Activated CD8-positive, alpha-beta memory T cell treated with anti-CD3 and anti-CD28 coated beads for 48 hours (primary cell): ENCODE results near the gene MB.
"Not testable (repeated sequence)": the region's sequence is repeated elsewhere in the genome, so short reads cannot be mapped to it uniquely, and the experiment has no call there.

ENCODE experiments used
- DNase-seq, 3 experiments: peaks; one replicate each; pipeline ENCODE4 v3.0.0-alpha.2; 2020; ENCODE audit warnings: low read depth in 2 of 3, low spot score in 2 of 3

The MB gene

DNA sequence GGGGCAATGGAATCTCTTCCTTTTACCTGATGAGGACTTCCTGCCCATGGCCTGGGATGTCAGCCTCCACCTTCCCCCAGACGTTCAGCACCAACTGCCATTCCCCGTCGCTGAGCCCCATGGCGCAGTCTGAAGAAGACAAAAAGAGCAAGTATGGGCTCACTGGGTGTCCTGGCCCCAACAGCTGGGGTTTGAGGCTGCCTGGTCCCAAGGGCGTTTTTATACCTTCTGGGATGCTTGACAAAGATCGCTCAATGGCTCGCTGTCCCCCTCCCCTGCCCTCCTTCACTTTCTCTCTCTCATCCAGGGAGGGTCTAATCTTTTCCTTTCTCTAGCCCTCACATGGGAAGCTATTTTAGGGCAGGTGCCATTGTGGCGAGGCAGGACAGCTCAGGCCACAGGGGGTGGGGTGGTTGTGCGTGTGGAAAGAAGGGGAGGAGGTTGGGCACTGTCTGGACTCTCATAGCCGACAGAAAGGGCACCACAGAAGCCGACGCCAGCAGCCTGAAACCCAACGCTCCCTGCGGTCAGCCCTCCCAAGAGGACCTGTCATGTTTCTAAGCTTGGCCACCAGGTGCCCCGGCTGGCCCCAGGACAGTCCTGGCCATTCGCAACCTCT, at the start of gene MB:
Gene MB (minus strand): TSS at position 193 of the 619 bp plus-strand sequence. CDS start 72 bp downstream, at position 121.
- DNase-seq, result no peak

DNA sequence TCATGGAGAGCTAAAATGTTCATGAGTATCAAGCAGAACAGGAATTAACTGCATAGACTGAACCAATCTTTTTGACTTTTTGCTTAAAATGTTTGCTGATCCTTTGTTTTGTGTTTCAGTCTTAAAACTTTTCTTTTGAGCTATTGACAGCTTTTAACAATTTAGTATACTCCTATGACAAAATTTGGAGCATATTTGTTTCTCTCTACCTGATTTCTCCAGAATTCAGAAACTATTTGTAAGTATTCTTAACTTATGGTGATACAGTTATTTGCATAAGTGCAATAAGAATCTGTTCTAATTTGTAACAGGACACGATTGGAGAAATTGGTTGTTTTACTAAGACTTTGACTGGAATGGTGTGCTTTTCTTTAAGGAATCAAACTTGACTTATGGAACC, 49.6 kb upstream of the MB start:
- DNase-seq, result not testable (repeated sequence)

DNA sequence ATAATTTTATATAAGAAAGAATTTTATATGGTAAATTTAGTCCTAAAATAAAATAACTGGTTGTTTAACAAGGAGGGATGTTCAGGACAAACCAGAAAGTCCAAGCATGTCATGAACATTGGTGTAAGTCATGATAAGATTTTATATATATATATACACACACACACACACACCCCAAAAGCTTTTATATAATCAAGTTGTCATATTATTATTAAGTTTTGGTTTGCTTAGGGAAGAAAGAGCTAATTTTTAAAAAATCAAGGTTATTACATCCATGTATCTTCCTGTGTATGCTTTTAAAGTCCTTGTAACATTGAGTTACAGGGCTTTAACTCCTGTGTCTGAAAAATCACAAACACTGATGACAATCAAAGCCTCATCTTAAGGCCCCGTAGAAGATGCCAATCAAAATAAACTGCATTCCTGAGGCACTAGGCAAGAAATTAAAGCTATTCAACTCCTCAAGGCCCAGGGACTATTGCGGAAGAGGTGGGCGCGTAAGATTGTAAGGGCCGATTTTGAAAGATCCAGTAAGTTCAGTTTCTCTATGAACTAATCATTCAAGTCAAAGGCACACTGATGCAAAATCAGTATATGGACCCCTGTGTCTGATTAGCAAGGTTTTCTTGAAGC, 47.9 kb upstream of the MB start:
- no peak for DNase-seq

GRCh38 chr22:35663371-35663770, 46.2 kb upstream of the MB start:
- no peak for DNase-seq

DNA sequence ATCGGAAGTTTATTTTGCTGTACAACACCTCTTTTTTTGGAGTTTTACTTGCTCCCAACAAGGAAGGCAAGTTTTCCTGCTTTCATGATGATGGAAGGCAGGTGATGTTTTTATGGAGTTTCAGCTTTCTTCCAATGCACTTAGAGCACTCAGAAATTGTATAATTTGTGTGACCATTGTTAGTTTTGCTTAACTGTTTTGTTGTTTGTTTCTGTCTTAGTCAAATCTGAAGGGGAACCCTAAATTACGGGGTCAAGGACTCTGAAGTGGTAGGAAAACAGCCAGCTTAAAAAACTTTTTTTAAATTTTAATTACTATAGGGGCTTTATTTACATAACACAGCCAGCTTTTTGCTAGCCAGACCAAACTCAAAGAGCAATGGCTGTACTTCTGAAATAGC, 45.8 kb upstream of the MB start:
- no peak for DNase-seq

GRCh38 chr22:35661464-35661863, 44.3 kb upstream of the MB start:
- no peak for DNase-seq

DNA sequence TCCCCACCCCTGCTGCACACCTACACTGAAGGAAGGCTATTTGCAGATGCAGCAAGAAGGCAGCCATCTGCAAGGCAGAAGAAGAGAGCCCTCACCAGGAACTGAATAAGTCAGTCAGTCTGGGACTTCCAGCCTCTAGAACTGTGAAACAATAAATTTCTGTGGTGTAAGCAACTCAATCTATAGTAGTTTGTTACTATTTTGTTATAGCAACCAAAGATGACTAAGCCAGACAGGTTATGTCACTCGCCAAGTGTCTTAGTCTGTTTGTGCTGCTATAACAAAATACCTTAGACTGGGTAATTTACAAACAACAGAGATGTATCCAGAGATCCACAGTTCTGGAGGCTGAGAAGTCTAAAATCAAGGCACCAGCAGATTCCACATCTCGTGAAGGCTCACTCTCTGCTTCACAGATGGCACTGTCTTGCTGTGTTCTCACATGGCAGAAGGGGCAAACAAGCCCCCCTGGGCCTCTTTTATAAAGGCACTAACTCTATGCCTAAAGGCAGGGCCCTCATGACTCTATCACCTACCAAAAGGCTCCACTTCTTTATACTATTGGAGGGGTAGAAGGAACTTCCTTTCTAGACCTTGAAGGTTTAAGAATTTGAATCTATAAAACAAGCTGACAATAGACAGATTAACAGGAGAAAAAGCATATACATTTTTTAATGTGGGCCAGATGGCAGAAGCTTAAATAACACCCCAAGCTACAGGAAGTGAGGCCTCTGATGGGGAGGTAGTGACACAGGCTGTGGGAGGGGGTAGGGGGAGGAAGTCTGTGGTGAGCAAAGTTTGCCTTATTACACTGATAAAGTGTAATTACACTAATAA, 43.4 kb upstream of the MB start:
- peak in 1 of 3 experiments; percentile 19 for DNase-seq

DNA sequence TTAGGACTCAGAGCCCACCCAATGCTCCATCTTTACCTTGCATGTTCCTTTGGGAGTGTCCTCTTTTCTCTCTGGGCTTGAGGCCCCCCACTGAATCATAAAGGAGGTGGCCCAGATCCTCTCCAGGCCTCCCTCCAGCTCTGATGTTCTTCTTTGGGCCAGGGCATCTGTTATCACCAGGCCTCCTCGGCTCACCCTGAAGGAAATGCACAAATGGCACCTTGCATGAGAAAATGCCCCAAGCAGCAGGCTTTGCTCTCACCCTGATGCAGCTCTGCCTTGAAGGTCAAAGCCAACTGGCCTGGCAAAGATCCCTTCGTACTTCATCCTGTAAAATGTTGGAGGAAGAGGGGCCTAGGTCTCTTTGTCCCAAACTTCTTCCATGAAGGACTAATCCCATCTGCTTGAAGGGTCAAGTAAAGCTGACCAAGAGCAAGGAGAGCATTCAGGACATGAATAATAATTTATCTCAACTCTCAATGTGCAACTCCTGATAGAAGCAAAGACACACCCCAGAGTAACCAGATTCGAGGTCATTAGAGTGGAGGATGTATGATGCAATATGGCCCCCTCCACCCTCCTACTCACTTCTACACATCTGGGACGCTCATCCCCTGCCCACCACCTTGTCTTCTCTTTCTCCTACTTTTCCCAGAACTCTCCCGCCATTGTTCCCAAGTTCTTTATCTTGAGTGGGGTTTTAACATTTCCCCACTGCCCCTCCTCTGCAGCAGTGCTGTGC, 40.6 kb upstream of the MB start:
- DNase-seq, result no peak

GRCh38 chr22:35656284-35656752, 39.2 kb upstream of the MB start:
- DNase-seq, result no peak

DNA sequence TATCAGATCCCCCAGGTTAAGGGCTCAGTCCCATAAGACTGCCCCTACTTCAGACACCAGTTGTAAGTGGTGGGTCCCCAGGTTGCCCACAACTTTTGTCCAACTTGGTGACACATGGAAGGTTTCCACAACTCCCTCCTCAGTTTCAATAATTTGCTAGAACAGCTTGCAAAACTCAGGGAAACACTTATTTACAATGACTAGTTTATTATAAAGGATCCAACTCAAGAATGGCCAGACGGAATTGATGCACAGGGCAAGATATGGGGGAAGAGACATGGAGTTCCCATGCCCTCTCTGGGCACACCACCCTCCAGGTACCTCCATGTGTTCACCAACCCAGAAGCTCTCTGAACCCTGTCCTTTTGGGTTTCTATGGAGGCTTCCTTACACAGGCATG, 36.7 kb upstream of the MB start:
- no peak for DNase-seq

- DNase-seq, result no peak
Observed at GRCh38 chr22:35651085-35651484, 34.0 kb upstream of the MB start.

- no peak for DNase-seq
Observed at GRCh38 chr22:35649636-35650250, 32.6 kb upstream of the MB start.

- DNase-seq, result no peak
Observed at GRCh38 chr22:35649026-35649553, 32.0 kb upstream of the MB start.

DNA sequence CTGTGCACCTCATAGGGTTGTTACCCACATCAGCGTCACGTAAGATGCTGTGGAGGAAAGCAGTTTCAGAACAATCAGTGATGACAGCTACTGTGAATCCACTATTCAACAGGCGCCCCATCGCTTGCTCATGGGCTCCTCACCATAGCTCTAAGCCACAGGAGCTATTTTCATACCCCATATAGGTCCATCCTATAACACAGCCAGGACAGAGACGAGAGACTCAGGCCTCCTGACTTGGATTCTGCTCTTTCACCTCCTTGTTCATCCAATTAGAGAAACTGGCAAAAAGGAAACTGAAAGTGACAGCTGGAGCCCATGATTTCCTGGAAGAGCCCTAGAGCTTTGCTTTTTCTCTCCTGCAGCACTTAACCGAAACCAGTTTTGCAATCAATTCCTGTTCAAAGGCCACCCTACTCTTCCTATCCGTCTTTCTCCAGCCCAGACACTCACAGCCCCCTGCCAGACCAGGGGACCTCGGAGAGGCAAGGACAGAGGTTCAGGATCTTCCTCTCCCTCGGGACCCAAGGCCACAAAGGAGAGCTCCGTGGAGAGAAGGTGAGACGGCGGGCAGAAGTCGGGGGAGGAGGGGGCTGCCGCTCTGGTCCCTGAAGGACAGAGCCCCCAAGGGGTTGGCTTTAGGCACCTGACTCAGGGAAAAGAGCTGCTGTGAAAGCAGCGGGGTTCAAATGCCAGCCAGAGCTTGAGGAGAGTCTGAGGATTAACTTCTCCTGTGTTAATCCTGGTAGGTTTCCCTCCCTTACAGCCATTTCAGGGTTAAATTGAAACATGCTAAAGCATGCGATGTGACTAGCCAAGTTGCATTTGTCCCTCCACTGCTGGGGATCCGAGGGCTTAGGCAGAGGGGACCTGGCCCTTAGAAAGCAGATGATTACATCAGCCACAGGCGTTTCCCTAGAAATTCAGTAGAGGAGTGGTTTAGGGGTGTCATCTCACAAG, 31.2 kb upstream of the MB start, which contains the start of gene APOL6:
Gene APOL6 (plus strand): TSS at position 381 of the 960 bp plus-strand sequence. CDS start 7,980 bp downstream, outside the sequence.
- DNase-seq, result peak in 2 of 3 experiments; percentile 34 to 52

DNA sequence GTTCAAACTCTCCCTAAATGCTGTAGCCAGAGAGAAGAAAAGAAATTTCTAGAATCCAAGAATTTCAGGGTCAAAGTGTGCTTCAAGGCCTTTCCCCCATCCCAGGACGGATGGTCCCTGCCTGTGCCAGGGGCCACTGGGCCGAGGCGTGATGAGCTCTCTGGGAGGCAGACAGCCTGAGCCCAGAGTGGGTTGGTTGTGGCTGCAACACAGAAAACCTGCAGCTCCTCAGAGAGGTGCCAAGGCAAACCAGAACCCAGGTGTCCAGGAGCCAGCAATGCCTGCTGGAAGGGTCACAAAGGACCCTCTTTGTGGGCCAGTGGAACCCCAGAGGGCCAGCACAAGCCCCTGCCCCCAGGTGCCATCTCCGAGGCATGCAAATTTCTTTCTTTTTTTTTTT, 28.5 kb upstream of the MB start:
- no peak for DNase-seq

DNA sequence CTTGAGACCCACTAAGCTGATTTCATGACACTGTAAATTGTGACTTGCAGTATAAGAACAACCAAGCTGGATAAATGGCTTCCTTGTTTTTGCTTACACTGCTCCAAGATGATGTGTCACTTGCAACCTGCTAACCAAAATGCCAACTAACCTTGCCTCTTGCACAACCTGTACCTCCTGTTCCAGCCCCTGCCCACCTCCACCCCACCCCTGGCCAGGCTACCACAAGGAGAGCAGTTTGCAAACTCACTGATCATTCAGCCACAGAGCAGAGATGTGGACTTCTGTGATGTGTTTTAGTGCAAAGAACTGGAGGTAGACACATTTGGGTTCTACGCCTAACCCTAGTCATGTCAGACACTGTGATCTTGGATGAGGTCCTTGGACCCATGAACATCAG, 26.9 kb upstream of the MB start:
- DNase-seq, result no peak

DNA sequence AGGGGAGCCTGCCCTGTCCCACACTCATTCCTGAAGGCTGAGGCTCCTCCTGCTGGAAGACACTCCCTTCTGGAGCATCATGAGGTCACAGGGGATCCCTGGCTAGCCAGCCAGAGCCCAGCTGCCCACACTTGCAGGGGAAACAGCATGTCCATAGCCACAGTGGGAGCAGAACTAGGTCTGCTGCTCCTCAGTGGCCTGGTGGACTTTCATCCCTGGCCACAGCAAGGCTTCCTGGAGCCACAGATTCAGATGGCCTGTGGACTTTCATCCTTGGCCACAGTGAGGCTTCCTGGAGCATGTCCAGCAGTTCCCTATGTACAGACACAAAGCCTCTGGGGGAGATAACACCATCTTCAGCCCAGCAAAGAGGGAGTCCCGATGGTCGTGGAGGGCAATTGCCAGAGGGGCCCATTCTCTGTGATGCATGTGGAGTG, 25.2 kb upstream of the MB start:
- DNase-seq, result no peak

DNA sequence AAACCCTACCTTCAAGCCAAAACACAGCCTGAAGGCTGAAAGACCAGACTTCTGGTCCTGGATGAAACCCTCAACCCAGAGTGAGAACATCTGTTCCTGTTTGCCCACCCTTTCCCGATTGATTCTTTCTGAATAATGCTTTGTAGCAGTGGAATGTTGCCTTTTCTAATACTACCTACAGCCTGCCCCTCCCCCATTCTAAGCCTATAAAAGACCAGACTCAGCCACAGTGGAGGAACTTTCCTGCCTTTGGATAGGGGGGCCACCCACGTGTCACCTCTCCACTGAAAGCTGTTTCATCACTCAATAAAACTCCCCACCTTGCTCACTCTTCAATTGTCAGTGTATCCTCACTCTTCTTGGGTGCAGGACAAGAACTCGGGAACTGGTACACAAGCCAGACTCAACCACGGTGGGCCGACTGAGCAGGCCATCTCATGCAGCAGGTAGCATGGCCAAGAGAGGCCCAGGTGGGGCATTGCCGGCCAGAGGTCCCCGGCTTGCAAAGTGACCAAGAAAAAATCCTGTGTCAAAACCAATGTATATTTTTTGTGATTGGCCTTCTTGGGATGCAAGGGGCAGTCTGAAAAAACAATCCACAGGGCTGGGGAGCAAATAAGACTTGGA, 24.5 kb upstream of the MB start:
- DNase-seq, result no peak

DNA sequence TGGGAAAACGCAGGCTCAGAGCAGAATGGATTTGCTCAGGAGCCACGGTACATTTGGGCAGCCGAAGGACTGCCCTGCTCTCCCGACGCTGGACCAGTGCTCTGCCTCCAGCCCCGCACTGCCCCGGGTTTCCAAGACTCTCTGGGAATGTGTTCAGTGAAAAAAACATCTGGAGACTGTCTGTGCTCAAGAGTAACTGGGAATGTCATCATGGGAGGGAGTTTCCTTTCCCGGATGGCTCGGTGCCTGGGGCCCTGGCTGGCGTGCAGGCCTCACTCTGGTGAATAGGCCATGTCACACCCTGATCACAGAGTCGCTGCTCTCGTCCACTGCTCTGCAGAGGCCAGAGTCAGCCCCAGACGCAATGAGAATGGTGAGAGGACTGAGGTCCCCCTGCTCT, 21.3 kb upstream of the MB start:
- no peak for DNase-seq
